GM18861 (cell line): ENCODE measurements around the gene C17orf67.
"Not testable (repeated sequence)": the region's sequence is repeated elsewhere in the genome, so short reads cannot be mapped to it uniquely, and the experiment has no call there.

Experiments used
- ATAC-seq: cut with Tn5 transposase; IDR thresholded peaks from one replicate; pipeline ENCODE4 v1.9.1; 2021; ENCODE audit not compliant: unreplicated experiment

The C17orf67 gene

GRCh38 chr17:56778898-56779297 lies 54.8 kb downstream of the C17orf67 start:
- no peak for ATAC-seq

GRCh38 chr17:56777859-56778258 lies 55.9 kb downstream of the C17orf67 start:
- ATAC-seq, result no peak

GRCh38 chr17:56774650-56775049 lies 59.1 kb downstream of the C17orf67 start:
- ATAC-seq, result no peak

GRCh38 chr17:56773124-56773523 lies 60.6 kb downstream of the C17orf67 start:
- no peak for ATAC-seq

- no peak for ATAC-seq
Measured at GRCh38 chr17:56772442-56772841, 61.3 kb downstream of the C17orf67 start.

- ATAC-seq, result no peak
Measured at GRCh38 chr17:56771975-56772374, 61.7 kb downstream of the C17orf67 start.

GRCh38 chr17:56771563-56771962 lies 62.2 kb downstream of the C17orf67 start:
- no peak for ATAC-seq

GRCh38 chr17:56770427-56770826 lies 63.3 kb downstream of the C17orf67 start:
- no peak for ATAC-seq

- no peak for ATAC-seq
Measured at GRCh38 chr17:56765449-56765848, 68.3 kb downstream of the C17orf67 start.

- no peak for ATAC-seq
Measured at GRCh38 chr17:56762988-56763387, 70.7 kb downstream of the C17orf67 start.

- ATAC-seq, result no peak
Measured at GRCh38 chr17:56762144-56762543, 71.6 kb downstream of the C17orf67 start.

GRCh38 chr17:56761387-56761786 lies 72.3 kb downstream of the C17orf67 start:
- ATAC-seq, result no peak

- not testable (repeated sequence) for ATAC-seq
Measured at GRCh38 chr17:56757611-56758010, 76.1 kb downstream of the C17orf67 start.

GRCh38 chr17:56756536-56756935 lies 77.2 kb downstream of the C17orf67 start:
- no peak for ATAC-seq

- ATAC-seq, result no peak
Measured at GRCh38 chr17:56755310-56755709, 78.4 kb downstream of the C17orf67 start.

- ATAC-seq, result no peak
Measured at GRCh38 chr17:56754523-56755208, 79.1 kb downstream of the C17orf67 start.

- no peak for ATAC-seq
Measured at GRCh38 chr17:56752263-56752836, 81.4 kb downstream of the C17orf67 start.

- no peak for ATAC-seq
Measured at GRCh38 chr17:56751145-56751738, 82.5 kb downstream of the C17orf67 start.

GRCh38 chr17:56744721-56745120 lies 89.0 kb downstream of the C17orf67 start:
- ATAC-seq, result no peak

- ATAC-seq, result no peak
Measured at GRCh38 chr17:56742601-56743000, 91.1 kb downstream of the C17orf67 start.
